GM12891 (cell line): ENCODE data around the gene RBBP8NL.

ENCODE experiments used
- DNase-seq: peaks from one replicate; pipeline ENCODE4 v3.0.0; 2011; ENCODE audit warnings: low spot score; ENCODE audit not compliant: insufficient read length
- FAIRE-seq: peaks from 2 replicates; lab custom pipeline; 2011; peaks lifted over from hg19 to GRCh38; lab: Jason Lieb, UNC
- PAX5 ChIP-seq: IDR thresholded peaks from 2 replicates; pipeline ENCODE4 v1.6.1; 2011; ENCODE audit warnings: low read length, moderate library complexity, mild to moderate bottlenecking; ENCODE audit not compliant: insufficient read depth, severe bottlenecking
- POLR2A ChIP-seq: IDR thresholded peaks from 2 replicates; pipeline ENCODE4 v1.6.1; 2011; ENCODE audit warnings: low read depth, low read length, control low read depth
- POLR2AphosphoS5 ChIP-seq: IDR thresholded peaks from 2 replicates; pipeline ENCODE4 v1.6.1; 2011; ENCODE audit warnings: low read depth, low read length, control low read depth
- POU2F2 ChIP-seq: IDR thresholded peaks from 2 replicates; pipeline ENCODE4 v1.6.1; 2011; ENCODE audit warnings: low read depth, mild to moderate bottlenecking, control low read depth, low read length, moderate library complexity
- SPI1 ChIP-seq: IDR thresholded peaks from 2 replicates; pipeline ENCODE4 v1.6.1; 2011; ENCODE audit warnings: low read depth, low read length, control low read depth
- TAF1 ChIP-seq: IDR thresholded peaks from 2 replicates; pipeline ENCODE4 v1.6.1; 2011; ENCODE audit warnings: low read depth, low read length, control low read depth

RBBP8NL gene

GRCh38 chr20:62394248-62395245, 32.8 kb downstream of the RBBP8NL start:
- TF ChIP-seq PAX5, result no peak
- no peak for TF ChIP-seq SPI1
- no peak for TF ChIP-seq POLR2AphosphoS5
- TF ChIP-seq POLR2A, result no peak
- TF ChIP-seq POU2F2, result no peak
- no peak for TF ChIP-seq TAF1
- no peak for DNase-seq
- no peak for FAIRE-seq

DNA sequence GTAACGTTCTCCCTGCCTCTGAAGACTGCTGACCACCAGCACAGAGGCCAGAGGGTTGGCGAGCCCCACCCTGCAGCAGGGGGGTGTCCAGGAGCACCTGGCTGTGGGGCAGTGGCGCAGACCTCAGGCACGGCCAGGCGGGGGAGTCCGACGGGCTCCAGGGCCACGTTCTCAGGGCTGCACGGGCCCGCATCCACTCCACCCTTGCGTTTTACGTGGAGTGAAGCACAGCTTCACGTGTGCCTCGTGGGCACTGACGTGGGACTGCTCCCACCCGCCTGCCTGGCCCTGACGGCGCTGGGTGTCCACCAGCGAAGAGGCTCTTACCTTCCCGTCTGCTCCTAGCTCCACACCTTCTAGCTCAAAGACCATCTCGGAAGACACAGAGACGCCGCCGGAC, 33.5 kb downstream of the RBBP8NL start:
- no peak for DNase-seq
- TF ChIP-seq POU2F2 (no peak), TAF1 (no peak), SPI1 (no peak), PAX5 (no peak)
- FAIRE-seq, result no peak

DNA sequence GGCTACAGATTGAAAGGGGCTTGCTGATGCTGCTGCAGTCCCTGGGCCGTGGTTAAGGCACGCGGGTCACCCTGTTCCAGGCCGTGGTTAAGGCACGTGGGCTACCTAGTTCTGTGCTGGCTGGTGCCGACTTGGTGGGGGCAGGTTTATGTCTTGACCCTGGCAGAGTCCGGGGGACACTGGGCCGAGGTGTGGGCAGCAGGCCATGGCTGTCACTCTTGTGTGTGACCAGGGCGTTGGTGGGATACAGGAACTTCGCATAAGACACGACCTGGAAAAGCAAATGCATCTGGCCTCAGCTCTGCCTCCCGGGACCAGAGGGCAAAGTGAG, 34.0 kb downstream of the RBBP8NL start:
- TF ChIP-seq POLR2AphosphoS5, result no peak
- TF ChIP-seq POLR2A, result no peak
- TF ChIP-seq PAX5, result no peak
- TF ChIP-seq SPI1, result no peak
- no peak for TF ChIP-seq POU2F2
- TF ChIP-seq TAF1, result no peak
- DNase-seq (no peak), FAIRE-seq (no peak)

- TF ChIP-seq TAF1 (no peak), SPI1 (no peak), POU2F2 (no peak), POLR2AphosphoS5 (no peak; the same call in 1 of the 2 replicates), POLR2A (no peak), PAX5 (no peak)
- DNase-seq (no peak), FAIRE-seq (no peak)
Observed at GRCh38 chr20:62392621-62393334, 34.6 kb downstream of the RBBP8NL start.

GRCh38 chr20:62392077-62392418, 35.3 kb downstream of the RBBP8NL start:
- TF ChIP-seq POLR2A (no peak), PAX5 (no peak), POU2F2 (no peak), SPI1 (no peak), TAF1 (no peak), POLR2AphosphoS5 (no peak)
- DNase-seq (no peak), FAIRE-seq (no peak)

DNA sequence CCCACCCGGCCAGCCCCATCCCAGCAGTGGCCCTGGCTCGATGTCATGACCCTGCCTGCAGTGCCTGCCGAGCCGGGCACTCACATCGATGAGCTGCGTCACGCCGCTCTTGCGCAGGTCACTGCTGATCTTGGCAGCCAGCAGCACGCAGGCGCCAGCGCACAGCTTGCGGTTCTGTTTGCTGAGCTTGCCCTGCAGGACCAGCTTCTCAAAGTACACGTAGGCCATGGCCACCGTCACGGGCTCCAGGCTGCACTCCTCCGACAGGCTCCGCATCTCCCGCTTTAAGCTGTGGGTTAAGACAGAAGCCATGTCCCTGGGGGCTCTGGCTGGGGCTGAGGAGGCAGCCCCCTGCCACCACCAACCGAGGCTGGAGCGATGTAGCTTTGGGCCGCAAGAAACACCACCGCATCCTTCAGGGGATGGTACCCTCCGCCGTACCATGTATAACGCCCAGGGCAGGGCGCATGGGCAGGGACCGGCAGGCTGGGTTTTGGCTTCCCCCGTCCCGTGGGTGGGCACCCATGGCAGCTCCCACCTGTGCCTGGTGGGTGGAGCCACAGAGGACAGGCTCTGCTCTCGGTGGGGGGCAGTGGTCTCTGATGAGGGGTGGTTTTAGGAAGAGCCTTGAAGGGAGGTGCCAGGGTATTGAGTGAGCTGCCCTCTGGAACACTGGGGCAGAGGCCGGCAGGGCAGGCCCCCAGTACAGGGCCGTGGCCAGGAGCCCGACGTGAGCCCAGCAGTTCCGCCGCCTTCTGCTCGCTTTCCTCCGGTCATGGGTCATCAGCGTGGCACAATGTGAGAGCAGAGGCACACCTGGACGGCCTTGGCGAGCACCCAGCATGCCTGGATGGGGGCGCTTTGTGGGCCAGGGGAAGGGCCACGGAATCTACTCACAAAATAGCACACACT, 35.9 kb downstream of the RBBP8NL start:
- TF ChIP-seq POLR2AphosphoS5 (peak; percentile 51; the same call in 1 of the 2 replicates), TAF1 (no peak), PAX5 (no peak), SPI1 (no peak)
- no peak for FAIRE-seq
- DNase-seq, result no peak

- peak; percentile 20; the same call in 1 of the 2 replicates for TF ChIP-seq POLR2A
- TF ChIP-seq TAF1, result no peak
- no peak for TF ChIP-seq SPI1
- TF ChIP-seq POLR2AphosphoS5, result no peak
- FAIRE-seq, result no peak
- no peak for DNase-seq
Observed at GRCh38 chr20:62390317-62391164, 36.8 kb downstream of the RBBP8NL start.

DNA sequence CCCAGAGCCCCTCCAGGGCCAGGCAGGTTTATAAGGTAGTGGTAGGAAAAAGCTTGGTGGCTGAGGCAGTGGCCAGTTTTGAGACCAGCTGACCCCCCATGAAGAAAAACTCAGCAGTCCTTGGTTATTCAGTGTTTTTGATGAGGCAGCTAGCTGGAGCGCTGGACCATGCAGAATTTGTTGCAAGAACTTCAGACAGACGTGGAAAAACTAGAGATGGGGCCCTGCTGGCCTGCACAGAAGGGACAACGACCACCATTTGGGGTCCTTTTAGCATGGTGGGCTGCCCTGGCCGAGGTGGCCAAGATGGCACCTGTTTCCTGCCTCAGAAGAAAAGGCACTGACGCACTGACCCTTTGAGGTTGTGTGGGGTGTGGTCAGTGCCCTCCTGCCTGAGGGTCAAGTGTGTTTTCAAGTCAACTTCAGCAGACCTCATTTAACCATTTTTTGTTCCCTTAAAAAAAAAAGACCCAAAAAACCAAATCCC, 37.7 kb downstream of the RBBP8NL start:
- TF ChIP-seq PAX5, result peak; percentile 2
- no peak for TF ChIP-seq POLR2A
- DNase-seq (no peak), FAIRE-seq (no peak)
